ENCODE measurements around the gene PXDC1.

Gene PXDC1

GRCh38 chr6:3789896-3790558, 38.5 kb upstream of the PXDC1 start:
- no peak for DNase-seq (ENCODE audit: low read depth)
- H3K4me3 ChIP-seq (ENCODE audit: low read depth, low read length), result no peak overlapping the region
- TF ChIP-seq, protein P1, sequence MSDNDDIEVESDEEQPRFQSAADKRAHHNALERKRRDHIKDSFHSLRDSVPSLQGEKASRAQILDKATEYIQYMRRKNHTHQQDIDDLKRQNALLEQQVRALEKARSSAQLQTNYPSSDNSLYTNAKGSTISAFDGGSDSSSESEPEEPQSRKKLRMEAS (IDR thresholded peaks at IDR 0.05; ENCODE audit: low read depth, low read length), result no peak
- TF ChIP-seq POLR2A (IDR thresholded peaks at IDR 0.05; ENCODE audit: extremely low read depth, insufficient read length), result no peak
- no peak for TF ChIP-seq CTCF (IDR thresholded peaks at IDR 0.05; ENCODE audit: low read depth, low read length)
- no peak for TF ChIP-seq MYC (IDR thresholded peaks at IDR 0.05; ENCODE audit: low read depth, low read length)

DNA sequence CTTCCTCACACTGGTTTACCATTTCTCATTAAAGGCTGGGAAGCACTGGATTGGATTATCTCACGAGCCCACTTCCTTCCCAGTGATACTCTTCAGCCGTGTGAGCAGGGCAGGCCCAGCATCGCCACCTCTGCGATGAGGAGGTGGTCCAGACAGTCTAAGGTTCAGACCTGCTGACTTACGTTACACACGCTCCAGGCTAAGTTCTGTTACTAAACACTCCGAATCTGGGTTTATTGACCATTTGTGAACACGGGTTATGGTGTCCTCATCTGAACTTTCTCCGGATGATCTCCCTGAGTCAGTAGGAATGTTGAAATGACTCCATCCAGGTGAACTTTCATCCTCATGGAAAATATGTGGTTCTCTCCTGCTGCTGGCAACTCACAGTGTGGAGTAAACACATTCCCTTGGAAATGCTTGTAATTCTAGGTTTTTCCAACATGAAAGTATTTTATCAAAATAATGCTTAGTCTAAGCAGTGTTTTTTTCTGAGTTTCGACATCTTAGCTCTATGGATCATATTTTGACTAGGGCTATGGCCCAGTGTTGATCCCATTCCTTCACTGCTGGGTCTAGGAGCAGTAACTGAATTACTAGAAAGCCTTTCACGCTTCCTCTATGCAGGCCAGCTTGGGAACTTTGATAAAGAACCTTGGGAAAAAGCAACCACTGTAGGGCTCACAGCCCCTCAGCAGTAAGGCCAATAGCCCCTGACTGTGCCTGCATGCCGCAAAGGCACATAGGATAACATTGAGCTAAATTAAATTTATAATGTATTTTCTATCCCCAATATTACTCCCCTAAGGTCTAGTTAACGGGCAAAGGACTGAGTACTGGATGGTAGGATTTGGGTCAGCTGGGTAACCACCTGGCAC, 37.7 kb upstream of the PXDC1 start:
- H3K4me3 ChIP-seq (ENCODE audit: low read depth, low read length), result no peak overlapping the region
- DNase-seq (ENCODE audit: low read depth), result no peak
- TF ChIP-seq, protein P1 (IDR thresholded peaks at IDR 0.05; ENCODE audit: low read depth, low read length), result no peak
- no peak for TF ChIP-seq CTCF (IDR thresholded peaks at IDR 0.05; ENCODE audit: low read depth, low read length)
- no peak for TF ChIP-seq POLR2A (IDR thresholded peaks at IDR 0.05; ENCODE audit: extremely low read depth, insufficient read length)
- TF ChIP-seq MYC (IDR thresholded peaks at IDR 0.05; ENCODE audit: low read depth, low read length), result no peak

DNA sequence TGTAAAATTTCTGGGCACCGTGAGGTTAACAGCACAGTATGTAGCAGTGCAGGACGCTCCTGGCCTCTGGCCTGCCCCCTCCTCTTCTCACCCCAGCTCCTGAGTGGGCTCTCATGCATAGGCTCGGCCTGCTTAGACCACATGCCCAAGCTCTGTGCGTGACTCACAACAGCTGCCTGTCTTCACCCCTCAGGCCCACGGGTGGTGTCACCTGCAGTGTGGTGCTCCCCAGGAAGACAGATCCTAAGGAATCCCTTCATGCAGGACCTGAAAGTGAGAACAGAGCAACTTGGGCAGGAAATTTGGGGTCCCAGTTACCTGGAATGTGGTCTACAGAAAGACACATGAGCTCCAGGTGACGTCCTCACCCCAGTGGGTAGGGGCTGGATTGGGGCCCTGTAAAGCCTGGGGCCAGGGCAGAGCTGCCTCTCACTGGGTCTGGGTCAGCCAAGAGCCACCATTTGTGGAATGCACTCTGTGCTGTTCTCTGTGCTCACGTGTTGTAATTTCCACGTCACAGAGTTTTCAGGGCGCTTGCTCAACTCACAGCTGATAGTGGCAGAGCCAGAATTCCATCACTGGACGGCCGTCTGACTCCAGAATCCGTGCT, 37.0 kb upstream of the PXDC1 start:
- TF ChIP-seq POLR2A (IDR thresholded peaks at IDR 0.05; ENCODE audit: extremely low read depth, insufficient read length) (no peak), CTCF (IDR thresholded peaks at IDR 0.05; ENCODE audit: low read depth, low read length) (no peak), MYC (IDR thresholded peaks at IDR 0.05; ENCODE audit: low read depth, low read length) (no peak)
- TF ChIP-seq, protein P1 (IDR thresholded peaks at IDR 0.05; ENCODE audit: low read depth, low read length), result no peak
- DNase-seq (ENCODE audit: low read depth), result no peak

GRCh38 chr6:3786141-3786540, 34.6 kb upstream of the PXDC1 start:
- no peak for DNase-seq (ENCODE audit: low read depth)
- TF ChIP-seq CTCF (IDR thresholded peaks at IDR 0.05; ENCODE audit: low read depth, low read length), result no peak
- TF ChIP-seq POLR2A (IDR thresholded peaks at IDR 0.05; ENCODE audit: extremely low read depth, insufficient read length), result no peak
- TF ChIP-seq, protein P1 (IDR thresholded peaks at IDR 0.05; ENCODE audit: low read depth, low read length), result no peak
- TF ChIP-seq MYC (IDR thresholded peaks at IDR 0.05; ENCODE audit: low read depth, low read length), result no peak

More for the DNA sequence above, 37.0 kb upstream of the PXDC1 start:
- H3K4me3 ChIP-seq (ENCODE audit: low read depth, low read length), result no peak overlapping the region

GRCh38 chr6:3785745-3786098, 34.2 kb upstream of the PXDC1 start:
- TF ChIP-seq MYC (IDR thresholded peaks at IDR 0.05; ENCODE audit: low read depth, low read length) (no peak), POLR2A (IDR thresholded peaks at IDR 0.05; ENCODE audit: extremely low read depth, insufficient read length) (no peak)
- TF ChIP-seq, protein P1 (IDR thresholded peaks at IDR 0.05; ENCODE audit: low read depth, low read length), result no peak

More at GRCh38 chr6:3786141-3786540, 34.6 kb upstream of the PXDC1 start:
- no peak overlapping the region for H3K4me3 ChIP-seq (ENCODE audit: low read depth, low read length)

More at GRCh38 chr6:3785745-3786098, 34.2 kb upstream of the PXDC1 start:
- H3K4me3 ChIP-seq (ENCODE audit: low read depth, low read length), result no peak overlapping the region
- DNase-seq (ENCODE audit: low read depth), result no peak

All from NB4 (cell line).